ENCODE data around the gene VPS26C.
A peak's percentile ranks its signal among the peaks of the same experiment; 100 is the strongest.
"Not testable (repeated sequence)": the region's sequence is repeated elsewhere in the genome, so short reads cannot be mapped to it uniquely, and the experiment has no call there.

VPS26C gene

DNA sequence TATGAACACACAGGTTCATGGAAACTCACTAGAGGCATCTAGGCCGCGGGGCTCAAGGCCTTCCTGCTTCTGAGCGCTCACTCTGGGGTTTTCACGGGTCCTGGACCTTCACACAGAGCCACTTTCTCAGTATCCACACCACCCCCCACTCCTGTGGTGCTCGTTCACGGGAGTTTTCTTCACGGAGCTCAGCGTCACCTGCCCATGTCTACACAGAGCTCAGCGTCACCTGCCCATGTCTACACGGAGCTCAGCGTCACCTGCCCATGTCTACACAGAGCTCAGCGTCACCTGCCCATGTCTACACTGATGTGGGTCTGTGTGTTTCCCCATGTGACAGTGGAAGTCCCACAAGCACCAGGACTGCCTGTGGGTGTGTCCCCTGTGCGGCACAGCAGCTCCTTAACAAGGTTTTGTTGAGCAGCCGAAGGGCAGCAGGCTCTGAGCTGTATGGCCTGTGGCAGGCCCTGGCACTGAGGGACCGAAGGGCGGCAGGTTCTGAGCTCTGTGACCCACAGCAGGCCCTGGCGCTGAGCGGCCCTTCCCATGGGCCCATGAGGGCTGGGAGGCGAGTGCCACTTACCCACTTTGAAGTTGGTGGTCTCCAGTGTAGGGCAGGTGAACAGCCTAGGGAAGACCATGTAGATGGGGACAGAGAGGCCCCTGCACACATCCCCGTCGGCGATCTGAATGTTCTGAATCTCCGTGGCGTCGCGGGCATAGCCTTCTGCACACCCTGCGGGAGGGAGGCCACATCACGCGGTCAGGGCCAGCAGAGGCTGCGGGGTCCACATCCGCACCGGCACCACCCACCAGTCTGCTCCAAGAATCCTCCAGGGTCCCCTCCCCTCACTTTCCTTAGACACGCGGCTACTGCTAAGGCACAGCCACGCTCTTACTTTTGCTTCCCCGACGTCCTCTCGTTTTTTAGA, 39.8 kb downstream of the VPS26C start:
- DNase-seq: no peak

DNA sequence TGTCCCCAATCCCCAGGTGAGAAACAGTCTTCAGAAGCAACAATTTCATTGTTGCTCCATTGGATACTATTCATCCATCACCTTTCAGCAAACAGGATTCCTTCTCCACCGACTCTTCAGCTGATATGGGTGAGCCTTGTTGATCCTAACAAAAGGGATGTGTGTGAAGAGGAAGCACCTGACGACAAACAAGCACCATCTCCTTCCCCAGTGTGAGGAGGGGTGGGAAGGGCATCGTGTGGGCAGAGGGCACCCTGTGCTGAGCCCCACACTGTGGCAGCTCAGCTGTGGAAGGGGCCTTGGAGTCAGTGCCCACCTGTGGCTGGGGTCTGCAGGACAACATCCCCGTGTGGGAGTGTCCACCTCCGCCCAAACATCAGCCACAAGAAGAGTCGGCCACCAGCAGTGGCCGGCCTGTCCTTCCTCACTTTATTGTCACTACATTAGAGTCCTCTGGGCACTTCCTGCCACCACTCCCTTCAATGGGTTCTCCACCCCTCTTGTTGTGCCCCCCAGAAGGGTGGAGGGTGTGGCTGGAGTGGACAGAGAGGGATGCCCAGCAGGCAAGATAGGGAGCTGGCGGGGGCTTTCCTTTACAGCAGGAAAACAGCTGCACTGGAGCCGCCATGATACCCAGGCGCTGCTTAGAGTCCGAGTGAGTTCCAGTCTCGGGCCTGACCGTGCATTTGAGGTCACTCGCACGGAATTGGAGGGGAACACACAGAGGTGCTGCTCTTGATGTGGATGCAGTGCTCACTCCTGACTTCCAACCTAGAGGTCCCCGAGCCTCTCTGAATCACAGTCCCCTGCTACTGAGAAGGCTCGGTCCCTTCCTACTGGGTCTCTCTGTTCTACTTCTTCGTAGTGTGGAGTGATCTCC, 40.9 kb downstream of the VPS26C start:
- DNase-seq: no peak

DNA sequence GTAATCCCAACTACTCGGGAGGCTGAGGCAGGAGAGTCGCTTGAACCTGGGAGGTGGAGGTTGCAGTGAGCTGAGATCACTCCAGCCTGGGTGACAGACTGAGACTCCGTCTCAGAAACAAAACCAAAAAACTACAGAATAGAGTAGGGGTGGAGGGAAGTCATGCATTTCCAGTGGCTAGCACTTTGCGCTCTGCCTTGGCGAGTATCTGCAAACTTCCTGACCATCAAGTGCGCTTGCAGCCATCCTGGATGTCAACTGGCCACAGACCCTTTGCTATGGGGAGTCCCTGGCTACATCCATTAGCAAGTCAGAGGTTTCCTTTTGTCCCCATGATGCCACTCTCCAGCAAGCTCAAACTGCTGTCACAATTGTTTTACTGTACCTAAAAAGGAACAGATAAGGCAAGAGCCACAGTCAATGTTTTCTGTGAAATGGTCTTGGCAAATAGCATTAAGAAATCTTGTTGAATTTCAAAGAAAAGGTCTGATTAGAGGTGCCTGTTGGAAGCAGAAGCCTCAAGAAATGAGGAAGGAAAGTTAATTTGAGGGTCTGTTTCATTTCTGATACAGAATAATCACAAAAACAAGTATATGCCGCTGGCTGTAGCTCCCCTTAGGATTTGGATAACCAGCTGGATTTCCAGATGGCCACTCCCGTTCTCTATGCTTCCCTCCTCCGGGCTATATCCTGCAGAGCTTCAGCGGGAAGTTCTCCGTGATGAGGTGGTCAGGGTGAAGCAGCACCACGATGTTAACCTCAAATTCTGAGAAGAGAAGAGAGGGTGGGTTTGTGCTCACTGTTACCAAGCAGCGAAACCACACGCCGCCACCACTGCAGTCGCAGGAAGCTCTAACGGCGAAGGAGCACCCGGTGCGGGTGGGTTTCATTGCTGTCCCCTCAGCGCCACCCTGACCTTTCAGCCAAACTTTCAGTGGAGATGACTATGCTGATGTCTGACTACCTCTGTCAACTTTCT, 42.0 kb downstream of the VPS26C start:
- DNase-seq: no peak

DNA sequence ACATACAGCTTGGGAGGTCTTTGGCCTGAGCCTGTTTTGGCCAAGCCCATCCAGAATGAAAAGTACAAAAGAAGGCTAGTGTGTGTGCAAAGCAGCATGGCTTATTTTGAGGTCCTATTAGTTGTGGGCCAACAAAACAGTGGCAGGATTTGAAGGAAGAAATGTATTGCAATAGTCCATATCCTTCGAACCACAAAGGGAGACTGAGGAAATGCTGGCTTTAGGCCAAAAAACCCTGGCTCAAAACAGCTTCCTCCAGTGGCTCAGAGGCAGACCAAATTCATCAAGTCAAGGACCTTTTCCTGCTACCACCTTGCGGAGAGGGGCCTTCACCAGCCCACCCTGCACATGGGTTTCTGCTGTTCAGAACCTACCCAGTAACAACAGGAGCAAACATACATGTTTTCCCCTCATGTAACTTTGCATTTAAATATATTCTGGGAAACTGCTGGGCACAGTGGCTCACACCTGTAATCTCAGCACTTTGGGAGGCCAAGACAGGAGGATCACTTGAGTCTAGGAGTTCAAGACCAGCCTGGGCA, 43.3 kb downstream of the VPS26C start:
- no peak for DNase-seq

DNA sequence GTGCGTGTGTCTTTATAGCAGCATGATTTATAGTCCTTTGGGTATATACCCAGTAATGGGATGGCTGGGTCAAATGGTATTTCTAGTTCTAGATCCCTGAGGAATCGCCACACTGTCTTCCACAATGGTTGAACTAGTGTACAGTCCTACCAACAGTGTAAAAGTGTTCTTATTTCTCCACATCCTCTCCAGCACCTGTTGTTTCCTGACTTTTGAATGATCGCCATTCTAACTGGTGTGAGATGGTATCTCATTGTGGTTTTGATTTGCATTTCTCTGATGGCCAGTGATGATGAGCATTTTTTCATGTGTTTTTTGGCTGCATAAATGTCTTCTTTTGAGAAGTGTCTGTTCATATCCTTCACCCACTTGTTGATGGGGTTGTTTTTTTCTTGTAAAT, 44.9 kb downstream of the VPS26C start:
- DNase-seq: not testable (repeated sequence)

DNA sequence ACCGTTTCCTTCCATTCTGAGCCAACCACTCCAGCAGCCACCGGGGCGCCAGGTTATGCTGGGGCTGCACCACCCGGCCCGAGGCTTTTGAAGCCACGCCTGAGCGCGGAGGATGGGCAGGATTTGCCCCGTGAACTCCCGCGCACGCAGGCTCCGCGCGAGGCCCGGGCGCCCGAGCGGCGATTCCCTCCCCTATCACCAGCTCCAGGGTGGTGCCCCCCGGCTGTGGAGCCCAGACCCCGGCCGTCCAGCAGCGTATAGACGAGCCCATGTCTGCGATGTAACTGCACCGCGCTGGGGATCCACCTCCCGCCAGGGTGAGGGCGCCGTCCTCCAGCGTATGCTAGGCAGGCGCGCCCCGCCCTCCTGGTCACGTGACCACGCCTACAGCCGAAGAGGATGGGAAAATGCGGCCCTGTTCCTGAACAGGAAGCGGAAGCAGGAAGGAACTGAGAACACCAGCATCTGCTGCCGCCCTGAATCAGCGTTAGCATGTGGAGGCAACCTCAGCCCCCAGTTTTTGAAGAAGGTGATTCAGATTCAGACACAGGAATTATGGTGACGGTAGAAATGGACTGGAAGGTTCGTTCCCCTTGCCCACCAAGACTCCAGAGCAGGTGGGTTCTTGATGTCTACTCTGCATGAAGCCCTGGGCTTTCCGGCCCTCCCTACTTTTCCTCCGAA, 46.0 kb downstream of the VPS26C start:
- DNase-seq: peak; percentile 82

DNA sequence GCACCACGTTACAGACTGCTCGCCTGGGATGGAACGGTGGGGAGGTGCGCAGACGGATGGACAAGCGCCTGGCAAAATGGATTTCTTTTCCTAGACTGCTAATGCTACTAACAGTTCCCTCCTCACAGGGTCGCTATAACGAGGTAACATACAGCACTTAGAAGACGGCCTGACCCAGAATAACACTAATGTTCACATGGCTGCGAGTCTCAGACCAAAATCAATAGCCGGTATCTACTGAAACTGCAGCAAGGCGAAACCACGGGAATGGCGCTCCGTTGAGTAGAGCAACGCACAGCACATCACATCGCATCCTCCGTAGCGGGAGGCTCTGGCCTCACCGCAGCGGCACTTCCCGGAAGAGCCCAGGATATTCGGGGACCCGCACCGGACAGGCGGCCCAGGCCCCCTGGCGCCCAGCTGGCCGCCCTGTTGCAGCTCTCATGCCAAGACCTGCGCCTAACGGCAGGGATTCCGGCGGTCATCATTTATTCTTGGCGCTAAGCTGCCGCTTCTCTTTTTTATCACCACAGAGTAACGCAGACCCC, 46.6 kb downstream of the VPS26C start:
- peak; percentile 31 for DNase-seq

DNA sequence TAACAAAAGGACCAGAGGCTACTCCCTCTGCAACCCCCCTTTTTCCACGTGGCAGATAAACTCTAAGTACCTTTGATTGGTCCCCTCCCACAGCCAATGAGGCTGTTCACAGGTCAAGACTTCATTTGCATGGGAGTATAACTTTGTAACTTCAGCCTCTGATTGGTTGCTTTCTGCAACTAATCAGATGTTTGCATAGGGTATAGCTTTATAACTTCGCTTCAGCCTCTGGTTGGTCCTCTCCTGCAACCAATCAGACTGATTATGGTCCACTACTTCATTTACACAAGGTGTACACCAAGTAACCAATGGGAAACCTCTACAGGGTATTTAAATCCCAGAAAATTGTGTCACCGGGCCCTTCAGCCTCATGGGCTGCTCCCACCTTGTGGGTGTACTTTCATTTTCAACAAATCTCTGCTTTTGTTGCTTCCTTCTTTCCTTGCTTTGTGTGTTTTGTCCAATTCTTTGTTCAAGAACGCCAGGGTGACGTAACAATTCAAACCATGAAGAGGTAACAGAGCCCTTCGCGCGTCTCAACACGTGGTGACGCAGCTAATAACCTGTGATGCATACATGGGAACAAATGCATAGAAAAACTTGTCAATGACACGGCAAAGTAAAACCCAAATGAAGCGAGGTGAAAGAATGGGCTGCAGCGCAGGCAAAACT, 47.2 kb downstream of the VPS26C start:
- no peak for DNase-seq

DNA sequence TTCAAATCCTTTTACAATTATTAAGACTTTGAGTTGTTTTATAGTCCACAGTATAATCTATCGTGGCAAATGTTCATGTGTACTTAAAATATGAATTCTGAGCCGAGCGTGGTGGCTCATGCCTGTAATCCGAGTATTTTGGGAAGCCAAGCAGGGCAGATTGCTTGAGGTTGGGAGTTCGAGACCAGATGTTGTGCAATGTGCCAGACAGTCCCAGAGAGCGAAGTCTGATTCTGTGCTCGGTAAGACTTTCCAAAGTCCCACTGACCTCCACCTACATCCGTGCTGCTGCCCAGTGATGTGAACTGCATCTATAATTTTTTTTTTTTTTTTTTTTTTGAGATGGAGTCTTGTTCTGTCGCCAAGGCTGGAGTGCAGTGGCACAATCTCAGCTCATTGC, 52.2 kb downstream of the VPS26C start:
- no peak for DNase-seq

DNA sequence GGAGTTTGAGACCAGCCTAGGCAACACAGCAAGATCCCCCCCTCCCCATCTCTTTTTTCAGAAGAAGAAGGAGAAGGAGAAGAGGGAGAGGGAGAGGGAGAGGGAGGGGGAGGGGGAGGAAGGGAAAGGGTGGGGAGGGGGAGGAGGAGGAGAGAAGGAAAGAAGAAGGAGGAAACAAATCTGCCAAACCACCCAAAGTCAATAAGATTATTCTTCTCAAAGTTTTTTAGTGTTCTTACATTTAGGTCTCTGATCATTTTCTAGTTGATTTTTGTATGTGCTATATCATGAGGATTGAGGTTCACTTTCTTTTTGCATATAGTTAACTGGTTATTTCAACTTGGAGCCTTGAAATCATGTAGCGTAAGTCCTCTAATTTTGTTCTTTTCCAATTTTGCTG, 56.3 kb downstream of the VPS26C start:
- DNase-seq: no peak

DNA sequence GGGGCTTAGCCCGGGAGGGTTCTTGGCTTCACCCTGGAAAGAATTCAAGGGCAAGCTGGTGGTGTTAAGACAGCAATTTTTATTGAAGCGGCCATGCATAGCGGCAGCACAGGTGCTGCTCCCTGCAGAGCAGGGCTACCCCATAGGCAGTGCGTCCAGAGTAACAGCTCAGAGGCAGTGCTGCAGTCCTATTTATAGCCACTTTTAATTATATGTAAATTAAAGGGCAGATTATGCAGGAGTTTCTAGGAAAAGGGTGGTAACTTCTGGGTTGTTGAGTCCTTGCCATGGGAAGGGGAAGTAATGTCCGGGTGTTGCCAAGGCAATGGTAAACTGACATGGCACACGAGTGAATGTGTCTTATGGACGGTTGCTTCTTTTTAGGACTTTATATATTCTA, 57.0 kb downstream of the VPS26C start:
- no peak for DNase-seq

DNA sequence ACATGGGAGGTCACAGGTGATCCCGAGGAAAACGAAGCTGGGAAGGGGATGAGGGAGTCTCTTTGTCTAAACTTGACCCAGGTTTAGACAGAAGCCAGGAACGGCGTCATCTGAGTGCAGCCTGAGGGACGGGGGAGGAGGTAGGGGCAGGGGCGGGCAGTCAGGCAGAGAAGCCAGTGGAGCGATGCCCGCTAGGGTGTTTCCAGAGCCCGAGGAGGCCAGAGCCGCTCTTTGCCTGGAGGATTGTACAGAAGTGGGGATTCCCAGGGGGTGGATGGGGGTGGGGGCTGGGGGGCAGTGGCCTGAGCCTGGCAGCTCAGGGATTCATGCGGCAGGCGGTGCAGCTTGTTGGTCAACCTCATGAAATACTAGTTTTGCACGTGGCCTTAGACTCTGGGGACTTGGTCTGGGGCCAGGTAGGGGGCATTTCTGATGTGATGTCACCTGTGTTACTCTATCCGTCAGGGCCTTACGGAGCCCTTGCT, 58.4 kb downstream of the VPS26C start:
- DNase-seq: no peak

DNA sequence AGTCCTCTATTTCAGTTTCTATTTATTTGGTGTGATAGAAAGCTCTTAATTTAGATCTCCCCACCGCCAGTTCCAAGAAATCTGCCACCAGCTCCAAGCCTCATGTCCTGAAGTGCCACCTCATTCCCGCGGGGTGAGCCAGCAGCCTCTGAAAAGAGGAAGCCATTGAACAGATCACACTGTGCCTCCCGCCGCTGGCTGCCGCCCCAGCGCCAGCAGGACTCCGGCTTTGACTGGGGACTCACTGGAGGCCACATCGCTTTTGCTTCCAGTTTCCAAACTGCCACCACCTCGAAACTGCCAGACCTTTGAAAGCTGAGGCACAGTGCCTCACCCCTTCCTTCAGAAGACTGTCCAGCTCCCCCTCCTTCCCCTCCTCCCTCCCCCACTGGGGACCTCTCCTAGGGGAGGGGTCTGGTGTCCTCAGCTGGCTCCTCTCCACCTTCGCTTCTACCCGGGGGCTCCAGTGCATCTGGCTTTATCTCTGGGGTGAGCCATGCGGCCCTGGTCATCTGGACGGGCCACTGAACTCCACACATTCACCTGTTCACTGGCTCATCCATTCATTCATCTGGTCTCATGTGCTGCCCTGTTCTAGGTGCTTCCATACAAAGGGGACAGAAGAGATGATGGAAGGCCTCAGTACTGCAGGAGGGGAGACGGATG, 58.9 kb downstream of the VPS26C start:
- no peak for DNase-seq

DNA sequence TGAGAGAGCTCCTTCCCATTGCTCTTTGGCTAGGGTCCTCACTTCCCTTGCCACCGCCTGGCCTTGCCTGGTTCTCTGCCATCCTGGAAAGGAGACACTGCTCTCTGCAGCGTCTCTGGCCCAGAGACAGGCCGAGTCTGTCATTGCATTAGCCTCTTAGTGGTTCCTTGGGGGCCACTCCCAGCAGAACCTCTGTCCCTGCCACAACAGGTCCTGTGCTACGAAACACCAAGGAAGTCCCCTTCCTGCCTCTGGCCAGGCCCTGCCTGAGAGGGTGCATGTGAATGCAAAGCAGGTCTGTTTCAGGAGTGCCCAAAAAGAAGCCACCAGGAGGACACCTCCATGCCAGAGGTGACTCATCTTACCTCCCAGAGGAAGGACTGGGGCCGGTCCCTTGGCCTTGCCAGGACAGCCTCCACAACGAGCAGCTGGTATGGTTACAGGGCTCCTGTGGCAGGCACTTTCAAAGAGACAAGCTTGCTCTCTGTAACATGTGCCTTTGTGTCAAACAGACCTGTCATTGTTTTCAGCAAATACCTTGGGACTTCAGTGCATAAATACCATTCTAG, 59.6 kb downstream of the VPS26C start:
- no peak for DNase-seq

DNA sequence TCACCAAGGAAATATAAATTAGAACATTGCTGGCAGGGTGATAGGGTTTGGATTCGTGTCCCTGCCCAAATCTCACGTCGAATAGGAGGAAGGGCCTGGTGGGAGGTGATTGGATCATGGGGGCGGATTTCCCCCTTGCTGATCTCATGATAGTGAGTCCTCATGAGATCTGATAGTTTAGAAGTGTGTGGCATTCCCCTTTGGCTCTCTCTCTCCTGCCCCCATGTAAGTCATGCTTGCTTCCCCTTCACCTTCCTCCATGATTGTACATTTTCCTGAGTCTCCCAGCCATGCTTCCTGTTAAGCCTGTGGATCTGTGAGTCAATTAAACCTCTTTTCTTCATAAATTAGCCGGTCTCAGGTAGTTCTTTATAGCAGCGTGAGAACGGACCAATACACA, 60.6 kb downstream of the VPS26C start:
- DNase-seq: no peak

DNA sequence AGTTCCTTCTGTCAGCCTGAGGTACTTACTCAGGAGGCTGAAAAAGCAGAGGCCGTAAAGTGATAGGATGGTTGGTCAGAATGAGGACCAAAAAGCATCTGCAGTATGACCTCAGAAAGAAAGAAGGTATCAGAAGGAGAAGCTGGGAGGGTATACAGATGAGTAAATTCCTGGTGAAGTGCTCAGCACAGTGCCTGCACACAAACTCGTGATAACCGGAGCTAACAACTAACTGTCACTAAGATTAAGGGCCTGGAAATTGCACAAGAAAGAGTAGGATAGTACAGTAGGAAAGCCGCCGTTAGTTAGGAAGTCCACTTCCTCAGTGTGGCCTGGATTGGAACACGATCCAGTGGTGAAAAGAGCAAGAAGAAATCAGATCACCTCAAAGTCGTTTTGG, 62.6 kb downstream of the VPS26C start:
- no peak for DNase-seq

DNA sequence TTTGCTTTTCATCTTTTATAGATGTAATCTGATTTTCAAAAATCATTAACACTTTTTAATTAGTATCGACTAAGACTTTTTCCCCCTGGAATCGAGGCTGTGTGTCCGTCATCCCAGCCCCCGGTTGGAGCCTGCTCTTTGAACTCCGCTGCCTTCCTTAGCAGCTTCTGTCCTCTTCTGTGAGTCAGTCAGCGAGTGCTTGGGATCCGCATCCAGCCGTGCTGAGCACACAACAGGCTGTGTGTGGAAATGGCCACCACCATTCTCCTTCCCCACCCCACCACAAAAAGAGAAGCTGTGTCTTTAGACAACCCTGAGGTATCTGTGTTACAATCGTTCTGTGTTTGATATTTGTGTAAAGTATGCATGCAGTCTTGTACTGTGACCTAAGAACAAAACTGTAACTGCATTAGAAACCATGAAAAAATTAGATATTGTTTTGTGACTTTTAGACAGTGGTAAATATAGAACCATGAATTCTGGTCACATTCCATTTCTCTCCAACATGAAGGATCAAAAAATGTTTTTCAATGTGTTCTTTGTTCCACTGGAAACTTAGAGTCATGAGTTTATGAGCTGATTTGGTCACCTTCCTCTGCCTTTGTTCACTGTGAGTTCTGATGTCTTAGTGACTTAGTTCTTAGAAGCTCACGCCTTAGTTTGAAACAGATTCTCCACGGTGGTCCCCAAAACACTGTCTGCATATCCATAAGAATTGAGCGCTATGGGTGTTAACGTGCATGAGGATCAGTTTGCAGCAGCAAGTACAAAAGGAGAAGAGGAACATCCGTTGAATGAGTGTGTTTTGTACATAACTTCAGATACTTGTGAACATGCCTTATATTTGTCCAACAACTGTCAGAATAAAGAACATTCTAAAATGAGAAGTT, 64.7 kb downstream of the VPS26C start:
- DNase-seq: no peak

DNA sequence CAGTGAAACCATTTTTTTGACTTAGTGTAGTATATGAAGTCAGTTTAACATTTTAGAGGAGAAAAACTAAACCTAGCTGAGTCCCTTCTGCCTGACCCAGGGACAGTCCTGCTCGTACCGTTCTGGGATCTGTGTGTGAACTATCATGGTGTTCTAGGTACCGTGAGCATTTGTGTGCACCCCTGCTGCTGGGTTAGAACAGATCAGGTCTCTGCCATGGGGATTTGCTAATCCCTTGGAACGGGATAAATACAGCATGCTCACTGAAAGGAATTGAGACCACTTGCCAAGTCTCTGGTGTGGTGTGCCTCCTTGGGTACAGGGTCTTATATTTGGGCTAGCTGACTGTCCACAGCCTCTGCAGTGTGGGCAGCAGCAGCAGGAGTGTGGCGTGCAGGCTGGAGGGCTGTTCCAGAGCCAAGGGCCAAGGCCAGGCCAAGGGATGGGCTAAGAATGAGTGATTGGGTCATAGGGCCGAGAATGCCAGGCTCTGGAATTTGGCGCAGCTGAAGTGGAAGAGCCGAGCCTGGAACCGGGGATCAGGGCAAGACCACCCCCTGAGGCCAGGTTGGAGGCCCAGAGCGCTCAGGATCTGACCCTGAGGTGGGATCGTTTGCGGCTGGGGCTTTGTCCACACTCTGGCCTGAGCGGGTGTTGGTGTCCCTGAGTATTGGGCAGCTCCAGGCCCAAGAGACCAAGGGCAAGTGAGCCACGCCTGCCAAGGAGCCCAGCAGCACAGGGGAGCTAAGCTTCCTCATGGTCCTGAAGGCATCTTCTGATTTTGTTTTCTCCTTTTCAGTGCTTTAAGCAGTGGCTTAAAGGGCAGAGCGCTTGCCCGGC, 66.3 kb downstream of the VPS26C start:
- no peak for DNase-seq

Data from GOT3 (cell line).